Gastroesophageal sphincter (tissue), 4 donors: ENCODE measurements around the gene GGTA1. TPM values are rescaled to one million over a fixed set of nuclear protein-coding genes. Genes with fewer than 3 reads are reported as not detected.

Source experiments
- ATAC-seq: fragments of 150-250 bp; one replicate; pipeline ENCODE4 v1.9.1; 2016; ENCODE audit warnings: mild to moderate bottlenecking, moderate library complexity
- H3K27ac ChIP-seq, 4 donors: fragments of 200-600 bp; sonication (generic) in 3 of 4; 1 replicate in 3 of 4; 2 replicates in 1 of 4; pipeline ENCODE4 v1.5.1; 2016 to 2019
- H3K27me3 ChIP-seq: fragments of 200-600 bp; sonication (generic); one replicate; pipeline ENCODE4 v1.5.1; 2019
- H3K36me3 ChIP-seq, 2 donors: fragments of 200-600 bp; sonication (generic); one replicate each; pipeline ENCODE4 v1.5.1; 2019; ENCODE audit warnings: control low read depth in 1 of 2
- H3K4me1 ChIP-seq, 3 donors: fragments of 200-600 bp; sonication (generic); 1 replicate in 2 of 3; 2 replicates in 1 of 3; pipeline ENCODE4 v1.5.1; 2016 to 2019; ENCODE audit warnings: control low read depth in 2 of 3
- H3K4me3 ChIP-seq, 2 donors: fragments of 200-600 bp; sonication (generic); one replicate each; pipeline ENCODE4 v1.5.1; 2019; ENCODE audit warnings: mild to moderate bottlenecking in 1 of 2, moderate library complexity in 1 of 2
- H3K9me3 ChIP-seq, 3 donors: fragments of 200-600 bp; sonication (generic); one replicate each; pipeline ENCODE4 v1.5.1; 2017 to 2019; ENCODE audit warnings: control low read depth in 2 of 3
- CTCF ChIP-seq, 4 experiments: fragments of 200-600 bp in 2 of 4; fragments of 450-650 bp in 2 of 4; sonication (generic) in 1 of 4; IDR thresholded peaks; one replicate each; pipeline ENCODE4 v1.5.1; 2017 to 2019; ENCODE audit warnings: antibody characterized with exemption in 4 of 4, mild to moderate bottlenecking in 2 of 4, moderate library complexity in 2 of 4
- EP300 ChIP-seq: sonication (generic); formaldehyde crosslinking; IDR thresholded peaks from one replicate; pipeline ENCODE4 v1.6.1; 2017; ENCODE audit warnings: antibody characterized with exemption, mild to moderate bottlenecking
- POLR2A ChIP-seq, 2 donors: fragments of 450-650 bp; IDR thresholded peaks; one replicate each; pipeline ENCODE4 v1.6.1; 2017; ENCODE audit warnings: antibody characterized with exemption in 2 of 2, mild to moderate bottlenecking in 2 of 2, moderate library complexity in 1 of 2
- POLR2AphosphoS5 ChIP-seq: sonication (generic); formaldehyde crosslinking; IDR thresholded peaks from one replicate; pipeline ENCODE4 v1.6.1; 2017; ENCODE audit warnings: antibody characterized with exemption
- WGBS, 2 donors: methylation state at CpG; one replicate each; pipeline ENCODE4 v1.1.5; 2018; ENCODE audit warnings: low coverage in 1 of 2; 5-methylcytosine and 5-hydroxymethylcytosine counted together
- total RNA-seq, 4 donors: library from RNA; depleted of rRNA; stranded (reverse); fragments of >200 nt; gene quantifications; one replicate each; pipeline ENCODE4 v1.1.0, GENCODE V29; 2016

Gene GGTA1
- total RNA-seq, 4 donors from 2014 or later = 5.1 to 22.2 (median 7.2) TPM

- TF ChIP-seq POLR2A (IDR thresholded peaks at IDR 0.05) (no peak), POLR2AphosphoS5 (no peak), CTCF (IDR thresholded peaks at IDR 0.05) (no peak), EP300 (no peak)
- no peaks in the 10 kb centered on the region for H3K36me3 ChIP-seq
- no peaks in the 10 kb centered on the region for H3K9me3 ChIP-seq
- H3K27me3 ChIP-seq = no peaks in the 10 kb centered on the region
- no peak overlapping the region for H3K4me3 ChIP-seq
- H3K27ac ChIP-seq = no peak overlapping the region
- no peak for ATAC-seq
- peaks cover 0 to 1% (median 0%) of the 10 kb centered on the region in 3 donors for H3K4me1 ChIP-seq
- 80 to 85% methylated on average over 7 to 8 of the region's 8 CpGs for WGBS, 2 donors
These were observed 44.0 kb downstream of the GGTA1 start for GRCh38 chr9:121455527-121456239.

GRCh38 chr9:121454972-121455371 lies 44.7 kb downstream of the GGTA1 start:
- TF ChIP-seq EP300 (no peak), POLR2AphosphoS5 (no peak), POLR2A (IDR thresholded peaks at IDR 0.05) (no peak), CTCF (IDR thresholded peaks at IDR 0.05) (no peak)
- no peaks in the 10 kb centered on the region for H3K36me3 ChIP-seq
- H3K27me3 ChIP-seq = no peaks in the 10 kb centered on the region
- no peaks in the 10 kb centered on the region for H3K9me3 ChIP-seq
- 72 to 77% methylated on average over 2 to 3 of the region's 3 CpGs for WGBS, 2 donors
- no peak overlapping the region for H3K27ac ChIP-seq
- no peak overlapping the region for H3K4me3 ChIP-seq
- peaks cover 0 to 8% (median 0%) of the 10 kb centered on the region in 3 donors for H3K4me1 ChIP-seq
- no peak for ATAC-seq

- no peak overlapping the region for H3K27ac ChIP-seq
- no peaks in the 10 kb centered on the region for H3K27me3 ChIP-seq
- H3K4me1 ChIP-seq = peaks cover 0 to 10% (median 0%) of the 10 kb centered on the region in 3 donors
- 17 to 83% methylated on average over 1 to 4 of the region's 9 CpGs for WGBS, 2 donors
- H3K4me3 ChIP-seq = no peak overlapping the region
- no peak for TF ChIP-seq CTCF (IDR thresholded peaks at IDR 0.05)
- ATAC-seq = no peak
- H3K36me3 ChIP-seq = no peaks in the 10 kb centered on the region
- no peaks in the 10 kb centered on the region for H3K9me3 ChIP-seq
These were observed 46.3 kb downstream of the GGTA1 start for GRCh38 chr9:121453232-121453892.

- TF ChIP-seq POLR2AphosphoS5 (no peak), CTCF (IDR thresholded peaks at IDR 0.05) (no peak), EP300 (no peak)
- peaks cover 0 to 10% (median 0%) of the 10 kb centered on the region in 3 donors for H3K4me1 ChIP-seq
- H3K27me3 ChIP-seq = no peaks in the 10 kb centered on the region
- H3K9me3 ChIP-seq = no peaks in the 10 kb centered on the region
- WGBS, 2 donors = 94 to 96% methylated on average over 5 to 6 of the region's 6 CpGs
- no peak overlapping the region for H3K27ac ChIP-seq
- ATAC-seq = no peak
- H3K36me3 ChIP-seq = no peaks in the 10 kb centered on the region
- H3K4me3 ChIP-seq = no peak overlapping the region
These were observed 47.6 kb downstream of the GGTA1 start for GRCh38 chr9:121452085-121452484.

GRCh38 chr9:121451586-121451985 lies 48.1 kb downstream of the GGTA1 start:
- Histone ChIP-seq H3K36me3 (no peaks in the 10 kb centered on the region), H3K27ac (no peak overlapping the region), H3K9me3 (no peaks in the 10 kb centered on the region), H3K4me3 (no peak overlapping the region), H3K4me1 (peaks cover 0 to 10% (median 0%) of the 10 kb centered on the region in 3 donors), H3K27me3 (no peaks in the 10 kb centered on the region)
- 47 to 100% methylated on average over 1 to 2 of the region's 2 CpGs for WGBS, 2 donors
- TF ChIP-seq EP300 (no peak), POLR2A (IDR thresholded peaks at IDR 0.05) (no peak), POLR2AphosphoS5 (no peak), CTCF (IDR thresholded peaks at IDR 0.05) (no peak)
- no peak for ATAC-seq
